GM18508 (cell line): ENCODE measurements around the gene ACVR2A.

Source experiments
- ATAC-seq: cut with Tn5 transposase; IDR thresholded peaks from one replicate; pipeline ENCODE4 v1.9.1; 2021; ENCODE audit warnings: moderate number of reproducible peaks; ENCODE audit not compliant: insufficient read depth, unreplicated experiment

ACVR2A gene

DNA sequence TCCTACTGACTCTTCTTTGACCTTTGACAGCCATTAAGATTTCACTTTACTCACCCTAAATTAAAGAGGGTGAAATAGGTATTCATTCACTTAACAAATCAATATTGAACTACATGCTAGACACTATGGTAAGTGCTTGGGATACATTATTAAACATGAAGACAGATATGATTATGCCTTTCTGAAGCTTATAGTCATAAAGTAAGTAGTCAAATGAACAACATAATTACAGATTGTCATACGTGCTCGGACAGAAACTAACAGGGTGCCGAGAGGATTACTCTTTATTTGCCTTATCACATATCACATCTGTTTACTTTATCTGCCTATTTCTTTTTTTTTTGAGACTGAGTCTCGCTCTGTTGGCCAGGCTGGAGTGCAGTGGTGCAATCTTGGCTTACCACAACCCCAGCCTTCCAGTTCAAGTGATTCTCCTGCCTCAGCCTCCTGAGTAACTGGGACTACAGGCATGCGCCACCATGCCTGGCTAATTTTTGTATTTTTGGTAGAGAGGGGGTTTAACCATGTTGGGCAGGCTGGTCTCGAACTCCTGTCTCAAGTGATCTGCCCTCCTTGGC, 9.8 kb downstream of the ACVR2A start:
- no peak for ATAC-seq

- ATAC-seq: no peak
These were observed 10.5 kb downstream of the ACVR2A start for GRCh38 chr2:147855316-147855715.

GRCh38 chr2:147855977-147856376, 11.1 kb downstream of the ACVR2A start:
- ATAC-seq: no peak

DNA sequence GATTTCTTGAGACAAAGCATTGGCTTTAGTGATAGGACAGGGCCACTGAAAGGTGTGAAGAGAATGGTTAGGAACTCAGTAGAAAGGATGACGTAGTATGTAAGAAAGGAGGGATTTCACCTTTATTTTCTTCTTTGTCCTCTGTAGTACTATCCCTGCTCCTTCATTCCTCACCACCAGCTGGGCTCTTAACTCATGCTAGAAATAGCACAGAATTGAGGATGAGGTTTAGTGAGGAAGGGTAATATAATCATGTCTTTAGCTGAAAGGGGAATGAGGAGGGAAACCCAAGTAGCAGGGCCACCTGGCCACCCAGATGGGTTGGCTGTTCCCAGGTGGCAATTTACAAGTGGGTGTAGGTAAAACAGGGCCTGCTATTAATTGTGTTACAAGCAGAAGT, 15.2 kb downstream of the ACVR2A start:
- ATAC-seq: no peak

- no peak for ATAC-seq
These were observed 18.2 kb downstream of the ACVR2A start for GRCh38 chr2:147862859-147863516.

- ATAC-seq: no peak
These were observed 19.0 kb downstream of the ACVR2A start for GRCh38 chr2:147863835-147864234.

GRCh38 chr2:147865560-147865959, 20.7 kb downstream of the ACVR2A start:
- ATAC-seq: no peak

DNA sequence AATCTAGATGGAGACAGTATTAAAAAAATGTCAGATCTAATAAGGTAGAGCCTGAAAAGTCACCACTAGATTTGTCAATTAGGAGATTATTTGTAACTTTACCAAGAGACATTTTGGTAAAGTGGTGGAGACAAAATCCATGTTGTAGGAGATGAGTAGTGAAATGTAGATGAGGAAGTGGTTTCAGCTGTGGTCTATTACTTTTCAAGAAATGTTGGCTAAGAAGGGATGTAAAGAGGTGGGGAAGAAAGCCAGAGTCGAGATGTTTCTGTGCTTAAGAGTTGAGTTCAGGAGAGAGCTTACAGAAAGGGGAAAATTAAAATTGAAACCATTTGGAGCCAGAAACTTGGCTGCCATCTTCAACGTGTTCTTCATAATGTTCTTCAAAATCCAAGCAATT, 22.2 kb downstream of the ACVR2A start:
- ATAC-seq: no peak

GRCh38 chr2:147869934-147870333, 25.1 kb downstream of the ACVR2A start:
- ATAC-seq: no peak

DNA sequence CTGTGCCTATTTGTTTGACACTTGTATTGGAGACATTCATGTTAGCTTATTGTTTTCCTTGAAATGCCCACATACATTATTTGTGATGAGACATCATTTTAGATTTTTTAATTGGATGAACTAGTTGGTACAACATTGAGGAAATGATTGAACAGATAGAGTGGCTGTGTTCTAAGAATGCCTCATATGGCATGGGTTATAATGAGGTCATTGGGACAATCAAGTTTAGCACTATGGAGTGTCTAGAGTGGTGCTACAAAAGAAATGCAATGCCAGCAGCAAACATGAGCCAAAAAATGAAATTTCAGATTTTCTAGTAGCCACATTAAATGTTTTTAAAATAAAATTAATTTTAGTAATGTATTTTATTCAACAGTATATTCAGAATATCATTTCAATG, 28.1 kb downstream of the ACVR2A start:
- no peak for ATAC-seq

GRCh38 chr2:147873859-147874483, 29.1 kb downstream of the ACVR2A start:
- ATAC-seq: no peak

DNA sequence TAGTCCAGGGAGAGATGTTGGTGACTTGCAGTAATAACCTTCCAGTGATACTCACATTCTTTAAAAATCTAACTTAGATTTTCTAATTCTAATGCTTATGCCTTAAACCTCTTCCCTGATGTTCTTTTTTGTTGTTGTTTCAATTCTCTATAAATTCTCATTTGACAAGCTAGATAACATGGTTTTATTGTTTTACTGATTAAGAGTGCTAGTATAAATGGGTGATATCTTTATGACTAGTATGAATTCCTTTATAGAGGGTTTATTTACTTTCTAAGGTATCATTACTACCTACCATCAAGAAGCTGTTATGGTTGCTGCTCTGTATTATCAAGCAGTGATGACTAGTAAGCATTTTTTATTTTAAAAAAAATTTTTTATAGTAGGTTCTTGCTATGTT, 35.0 kb downstream of the ACVR2A start:
- ATAC-seq: no peak

GRCh38 chr2:147882631-147883030, 37.8 kb downstream of the ACVR2A start:
- ATAC-seq: no peak

- no peak for ATAC-seq
These were observed 40.0 kb downstream of the ACVR2A start for GRCh38 chr2:147884830-147885229.

DNA sequence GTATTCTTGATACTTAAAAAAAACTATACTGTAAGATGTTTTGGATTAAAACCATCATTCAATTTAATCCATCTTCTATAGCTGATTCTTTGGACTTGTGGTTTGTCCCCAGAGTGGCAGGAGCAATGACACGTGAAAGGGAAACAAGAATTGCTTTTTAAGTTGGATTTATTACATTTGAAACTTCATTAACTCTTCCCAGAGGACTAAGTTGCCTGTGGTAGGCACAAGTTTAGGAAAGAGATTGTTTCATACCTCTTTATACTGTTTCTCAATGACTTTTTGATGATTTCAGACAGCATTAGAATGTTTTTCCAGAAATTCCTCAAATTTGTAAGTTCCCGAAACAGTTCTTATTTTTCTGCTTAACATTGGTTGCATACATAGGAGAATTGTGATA, 41.3 kb downstream of the ACVR2A start:
- no peak for ATAC-seq

GRCh38 chr2:147888680-147889079, 43.9 kb downstream of the ACVR2A start:
- no peak for ATAC-seq

GRCh38 chr2:147904051-147904450, 59.2 kb downstream of the ACVR2A start:
- no peak for ATAC-seq

- no peak for ATAC-seq
These were observed 64.3 kb downstream of the ACVR2A start for GRCh38 chr2:147909178-147909577.

- ATAC-seq: no peak
These were observed 66.2 kb downstream of the ACVR2A start for GRCh38 chr2:147910990-147911473.

GRCh38 chr2:147913701-147914480, 69.1 kb downstream of the ACVR2A start:
- ATAC-seq: no peak

- ATAC-seq: no peak
These were observed 71.2 kb downstream of the ACVR2A start for GRCh38 chr2:147916067-147916466.
